Activated CD4-positive, alpha-beta T cell treated with anti-CD3 and anti-CD28 coated beads, Interleukin-2, amount 10 ng/mL, durations not matched to agents 24 days and 14 days (primary cell): ENCODE results near the gene ANKRD11. TPM values are rescaled to one million over a fixed set of nuclear protein-coding genes. Genes with fewer than 3 reads are reported as not detected.
"Not testable (repeated sequence)": the region's sequence is repeated elsewhere in the genome, so short reads cannot be mapped to it uniquely, and the experiment has no call there.

Source experiments
- DNase-seq: peaks from one replicate; pipeline ENCODE4 v3.0.0; 2022
- H3K27ac Mint-ChIP-seq: one replicate; pipeline ENCODE4 v1.8.0; 2022; ENCODE audit warnings: mild to moderate bottlenecking, mixed read lengths
- H3K27me3 Mint-ChIP-seq: one replicate; pipeline ENCODE4 v1.8.0; 2022; ENCODE audit warnings: mixed read lengths
- H3K36me3 Mint-ChIP-seq: one replicate; pipeline ENCODE4 v1.8.0; 2022; ENCODE audit warnings: low read depth, mild to moderate bottlenecking, mixed read lengths
- H3K4me1 Mint-ChIP-seq: one replicate; pipeline ENCODE4 v1.8.0; 2021; ENCODE audit warnings: mixed read lengths
- H3K4me3 Mint-ChIP-seq: one replicate; pipeline ENCODE4 v1.8.0; 2022; ENCODE audit warnings: mild to moderate bottlenecking, moderate library complexity, mixed read lengths
- H3K9me3 Mint-ChIP-seq: one replicate; pipeline ENCODE4 v1.8.0; 2021; ENCODE audit warnings: mixed read lengths
- intact Hi-C: fragments of 100-400 bp; cut with micrococcal nuclease; formaldehyde crosslinking; loops from one replicate; pipeline ENCODE4 v1.15.1; 2023
- total RNA-seq: library from RNA; stranded (reverse); gene quantifications from 2 replicates; pipeline ENCODE4 v1.2.3, GENCODE V29; 2022

Gene ANKRD11
- total RNA-seq, 1 donor from 2014 or later: 152 TPM

GRCh38 chr16:89401641-89402445 lies 88.5 kb downstream of the ANKRD11 start:
- Mint-ChIP-seq H3K27me3 (no peaks in the 10 kb centered on the region), H3K9me3 (no peaks in the 10 kb centered on the region), H3K36me3 (peaks cover 10% of the 10 kb centered on the region), H3K4me3 (no peak overlapping the region), H3K4me1 (peaks cover 47% of the 10 kb centered on the region), H3K27ac (peak overlapping the region; percentile 62)
- DNase-seq: no peak
- intact Hi-C loops: no loop called here

GRCh38 chr16:89401205-89401604 lies 89.2 kb downstream of the ANKRD11 start:
- DNase-seq: no peak
- Mint-ChIP-seq H3K9me3 (no peaks in the 10 kb centered on the region), H3K36me3 (peaks cover 12% of the 10 kb centered on the region), H3K27ac (peak overlapping the region; percentile 46), H3K27me3 (no peaks in the 10 kb centered on the region), H3K4me3 (no peak overlapping the region), H3K4me1 (peaks cover 41% of the 10 kb centered on the region)
- intact Hi-C loops: no loop called here

GRCh38 chr16:89400740-89401139 lies 89.6 kb downstream of the ANKRD11 start:
- Mint-ChIP-seq H3K4me3 (no peak overlapping the region), H3K27ac (no peak overlapping the region), H3K36me3 (peaks cover 12% of the 10 kb centered on the region), H3K27me3 (no peaks in the 10 kb centered on the region), H3K9me3 (no peaks in the 10 kb centered on the region), H3K4me1 (peaks cover 40% of the 10 kb centered on the region)
- DNase-seq: no peak
- intact Hi-C loops: no loop called here

GRCh38 chr16:89398924-89399323 lies 91.4 kb downstream of the ANKRD11 start:
- no peak for DNase-seq
- Mint-ChIP-seq H3K27ac (peak overlapping the region; percentile 37), H3K9me3 (no peaks in the 10 kb centered on the region), H3K27me3 (no peaks in the 10 kb centered on the region), H3K4me3 (no peak overlapping the region), H3K36me3 (peaks cover 14% of the 10 kb centered on the region), H3K4me1 (peaks cover 31% of the 10 kb centered on the region)
- intact Hi-C loops: no loop called here

- Mint-ChIP-seq H3K36me3 (peaks cover 18% of the 10 kb centered on the region), H3K27me3 (no peaks in the 10 kb centered on the region), H3K4me1 (peaks cover 23% of the 10 kb centered on the region), H3K27ac (no peak overlapping the region), H3K9me3 (no peaks in the 10 kb centered on the region), H3K4me3 (no peak overlapping the region)
- DNase-seq: no peak
- intact Hi-C loops: no loop called here
Observed at GRCh38 chr16:89397331-89397861, 93.0 kb downstream of the ANKRD11 start.

- Mint-ChIP-seq H3K27ac (no peak overlapping the region), H3K4me1 (peaks cover 20% of the 10 kb centered on the region), H3K9me3 (no peaks in the 10 kb centered on the region), H3K27me3 (no peaks in the 10 kb centered on the region), H3K4me3 (no peak overlapping the region), H3K36me3 (peaks cover 24% of the 10 kb centered on the region)
- DNase-seq: no peak
- intact Hi-C loops: no loop called here
Observed at GRCh38 chr16:89396156-89396555, 94.2 kb downstream of the ANKRD11 start.

GRCh38 chr16:89395150-89396142 lies 94.9 kb downstream of the ANKRD11 start:
- DNase-seq: no peak
- Mint-ChIP-seq H3K9me3 (no peaks in the 10 kb centered on the region), H3K4me3 (no peak overlapping the region), H3K27ac (no peak overlapping the region), H3K36me3 (peaks cover 26% of the 10 kb centered on the region), H3K4me1 (peaks cover 20% of the 10 kb centered on the region), H3K27me3 (no peaks in the 10 kb centered on the region)
- intact Hi-C loops: no loop called here

- no peak overlapping the region for H3K4me3 Mint-ChIP-seq
- H3K9me3 Mint-ChIP-seq: no peaks in the 10 kb centered on the region
- no peak for DNase-seq
- no peak overlapping the region for H3K27ac Mint-ChIP-seq
- peaks cover 18% of the 10 kb centered on the region for H3K4me1 Mint-ChIP-seq
- H3K36me3 Mint-ChIP-seq: peaks cover 30% of the 10 kb centered on the region
- intact Hi-C loops: no loop called here
- H3K27me3 Mint-ChIP-seq: no peaks in the 10 kb centered on the region
Observed at GRCh38 chr16:89393738-89394406, 96.5 kb downstream of the ANKRD11 start.

GRCh38 chr16:89392881-89393737 lies 97.3 kb downstream of the ANKRD11 start:
- peaks cover 30% of the 10 kb centered on the region for H3K36me3 Mint-ChIP-seq
- intact Hi-C loops: no loop called here
- H3K27ac Mint-ChIP-seq: no peak overlapping the region
- DNase-seq: no peak
- no peaks in the 10 kb centered on the region for H3K9me3 Mint-ChIP-seq
- H3K4me3 Mint-ChIP-seq: no peak overlapping the region
- H3K27me3 Mint-ChIP-seq: no peaks in the 10 kb centered on the region
- H3K4me1 Mint-ChIP-seq: peaks cover 20% of the 10 kb centered on the region

- H3K27me3 Mint-ChIP-seq, DNase-seq, intact Hi-C loops, H3K27ac Mint-ChIP-seq, H3K9me3 Mint-ChIP-seq, H3K4me3 Mint-ChIP-seq: not testable (repeated sequence)
- peaks cover 29% of the 10 kb centered on the region for H3K36me3 Mint-ChIP-seq
- peaks cover 34% of the 10 kb centered on the region for H3K4me1 Mint-ChIP-seq
Observed at GRCh38 chr16:89390224-89390583, 100.2 kb downstream of the ANKRD11 start.

GRCh38 chr16:89389504-89390223 lies 100.7 kb downstream of the ANKRD11 start:
- DNase-seq, H3K4me3 Mint-ChIP-seq, H3K27ac Mint-ChIP-seq, H3K27me3 Mint-ChIP-seq, H3K9me3 Mint-ChIP-seq, intact Hi-C loops: not testable (repeated sequence)
- Mint-ChIP-seq H3K36me3 (peaks cover 27% of the 10 kb centered on the region), H3K4me1 (peaks cover 35% of the 10 kb centered on the region)

- Mint-ChIP-seq H3K4me1 (peaks cover 42% of the 10 kb centered on the region), H3K9me3 (no peaks in the 10 kb centered on the region), H3K36me3 (peaks cover 27% of the 10 kb centered on the region), H3K27me3 (no peaks in the 10 kb centered on the region), H3K4me3 (peak overlapping the region; percentile 55), H3K27ac (no peak overlapping the region)
- DNase-seq: no peak
- intact Hi-C loops: no loop called here
Observed at GRCh38 chr16:89388536-89388935, 101.8 kb downstream of the ANKRD11 start.
